CD4-positive, alpha-beta T cell treated with Interferon alpha-2 for 1 hour (primary cell): ENCODE results near the gene JPH3.

Experiments
- DNase-seq, 2 donors: peaks; one replicate each; pipeline ENCODE4 v3.0.0-alpha.2; 2020 to 2022

Gene JPH3

GRCh38 chr16:87602821-87603683, 744 bp downstream of the JPH3 start:
- DNase-seq = no peak

GRCh38 chr16:87603684-87604633, 1.7 kb downstream of the JPH3 start:
- no peak for DNase-seq

DNA sequence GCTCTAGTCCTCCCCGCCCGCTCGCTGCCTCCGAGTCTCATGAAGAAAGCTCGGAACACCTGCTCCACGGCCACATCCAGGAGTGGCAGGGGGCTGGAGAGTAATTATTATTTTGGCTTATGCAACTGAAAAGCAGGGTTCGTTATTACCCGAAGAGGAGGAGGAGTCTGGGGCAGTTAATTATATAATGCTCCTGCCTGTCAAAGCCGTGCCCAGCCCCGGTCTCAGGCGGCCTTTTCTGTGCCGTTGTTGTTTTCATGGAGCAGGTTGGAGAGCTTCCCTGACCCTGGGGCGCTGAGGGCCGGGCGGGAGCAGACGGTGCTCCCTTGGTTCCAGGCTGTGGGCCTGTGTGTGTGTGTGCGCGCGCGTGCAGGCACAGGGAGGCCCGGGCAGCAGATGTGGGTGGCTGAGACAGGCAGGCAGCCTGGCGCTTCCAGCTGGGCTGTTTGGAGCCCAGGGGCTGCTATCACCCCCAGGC, 2.4 kb downstream of the JPH3 start:
- no peak for DNase-seq

DNA sequence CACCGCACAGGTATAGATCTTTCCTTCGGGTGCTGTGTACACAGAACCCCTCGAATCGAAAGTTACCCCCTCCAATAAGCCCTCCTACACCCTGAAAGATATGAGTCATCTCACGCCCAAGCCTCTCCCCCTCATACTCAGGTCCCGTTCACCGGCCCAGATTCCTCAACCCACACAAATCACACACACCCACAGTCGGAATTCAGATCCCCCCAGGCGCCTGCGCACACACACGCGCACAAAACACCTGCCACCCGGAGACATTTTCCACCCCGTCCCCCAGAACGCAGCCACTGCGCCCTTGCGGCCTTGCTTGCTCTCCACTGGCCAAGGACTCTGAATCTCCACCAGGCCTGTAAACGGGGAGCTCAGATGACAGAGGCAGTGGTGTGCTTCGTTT, 4.9 kb downstream of the JPH3 start:
- DNase-seq = no peak

- DNase-seq = no peak
These were observed 5.6 kb downstream of the JPH3 start for GRCh38 chr16:87607871-87608270.

DNA sequence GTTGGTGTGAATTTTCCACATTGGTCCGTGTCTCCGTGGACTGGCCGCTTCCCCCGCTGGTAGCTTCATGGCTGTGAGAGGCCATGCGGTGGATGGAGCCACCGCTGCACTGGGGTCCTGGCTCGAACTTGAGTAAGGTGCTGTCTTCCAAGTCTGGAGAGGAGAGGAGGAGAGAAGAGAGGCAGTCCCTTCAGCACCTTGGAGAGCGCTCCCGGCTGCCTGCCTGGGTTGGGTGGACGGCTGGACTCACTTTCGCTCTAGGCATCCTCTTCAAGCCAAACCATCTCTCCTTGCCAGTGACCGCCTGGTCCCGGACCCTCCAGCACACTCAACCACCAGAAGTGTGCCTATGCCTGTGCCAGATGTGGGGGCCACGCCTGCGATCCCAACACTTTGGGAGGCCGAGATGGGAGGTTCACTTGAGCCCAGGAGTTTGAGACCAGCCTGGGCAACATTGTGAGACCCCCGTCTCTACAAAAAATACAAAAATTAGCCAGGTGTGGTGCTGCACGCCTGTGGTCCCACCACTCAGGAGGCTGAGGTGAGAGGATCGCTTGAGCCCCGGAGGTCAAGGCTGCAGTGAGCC, 6.2 kb downstream of the JPH3 start:
- peak in 1 of 2 donors; percentile 11 for DNase-seq

GRCh38 chr16:87610026-87610425, 7.7 kb downstream of the JPH3 start:
- no peak for DNase-seq

DNA sequence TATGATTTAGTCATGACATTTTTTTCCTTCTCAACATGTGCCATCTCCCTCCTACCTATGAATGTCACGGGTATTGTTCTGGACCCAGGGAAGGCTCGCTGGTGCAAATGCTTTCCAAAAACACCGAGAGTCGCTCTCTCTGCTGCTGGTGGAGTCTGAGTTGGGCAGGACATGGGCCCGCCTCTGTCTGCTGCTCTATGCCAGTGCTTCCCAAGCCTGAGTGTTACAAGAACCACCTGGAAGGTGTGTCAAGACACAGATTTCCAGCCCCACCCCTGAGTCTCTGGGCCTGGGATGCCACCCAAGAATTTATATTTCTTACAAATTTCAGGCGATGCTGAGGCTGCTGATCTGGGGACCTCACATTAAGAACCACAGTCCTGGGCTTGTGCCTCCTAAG, 9.1 kb downstream of the JPH3 start:
- no peak for DNase-seq

DNA sequence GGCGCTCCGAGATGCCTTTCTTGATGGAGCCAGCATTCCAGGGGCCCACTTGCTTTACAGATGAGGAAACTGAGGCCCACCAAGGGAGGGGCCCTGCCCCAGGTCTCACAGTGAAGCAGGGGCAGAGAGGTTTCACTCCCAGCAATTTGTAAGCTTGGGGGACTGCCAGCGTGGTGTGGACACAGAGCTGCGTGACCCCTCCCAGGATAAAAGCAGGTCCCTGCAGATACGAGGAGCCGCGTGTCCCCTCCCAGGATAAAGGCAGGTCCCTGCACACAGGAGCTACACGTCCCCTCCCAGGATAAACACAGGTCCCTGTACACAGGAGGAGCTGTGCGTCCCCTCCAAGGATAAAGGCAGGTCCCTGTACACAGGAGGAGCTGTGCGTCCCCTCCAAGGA, 11.7 kb downstream of the JPH3 start:
- DNase-seq = no peak

DNA sequence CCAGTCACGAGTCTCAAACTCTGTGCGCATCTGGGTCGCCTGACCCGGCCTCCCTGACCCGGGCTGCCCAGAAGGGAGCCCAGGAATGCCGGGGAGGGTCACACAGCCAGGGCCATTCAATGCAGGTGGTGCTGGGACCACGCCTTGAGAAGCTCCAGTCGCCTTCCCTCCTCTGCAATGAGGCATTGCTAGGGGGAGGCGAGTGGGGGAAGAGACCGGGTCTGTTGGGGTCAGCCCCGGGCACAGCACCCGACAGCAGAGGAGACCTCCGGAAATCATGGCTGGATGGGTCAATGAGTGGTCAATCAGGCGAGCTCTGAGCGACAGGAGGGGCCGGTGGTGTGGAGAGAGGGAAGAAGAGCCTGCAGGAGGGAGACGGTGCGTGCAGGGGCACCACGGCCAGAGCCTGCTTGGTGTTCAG, 13.3 kb downstream of the JPH3 start:
- DNase-seq = no peak

DNA sequence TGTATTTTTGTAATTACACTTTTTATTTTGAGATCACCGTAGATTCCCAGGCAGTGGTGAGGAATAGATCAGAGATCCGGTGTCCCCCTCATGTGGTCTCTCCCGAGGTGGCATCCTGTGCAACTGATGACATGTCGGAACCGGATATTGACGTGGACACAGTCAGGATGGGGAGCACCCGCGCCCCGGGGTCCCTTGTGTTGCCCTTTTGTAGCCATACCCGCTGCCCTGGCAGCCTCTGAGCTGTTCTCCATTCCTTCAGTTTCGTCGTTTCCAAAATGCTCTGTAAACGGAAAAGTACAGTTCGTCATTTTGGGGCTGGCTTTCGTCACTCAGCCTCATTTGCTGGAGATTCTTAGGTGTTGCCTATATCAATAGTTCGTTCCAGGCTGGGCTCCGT, 14.2 kb downstream of the JPH3 start:
- no peak for DNase-seq

- no peak for DNase-seq
These were observed 15.9 kb downstream of the JPH3 start for GRCh38 chr16:87618216-87618615.

DNA sequence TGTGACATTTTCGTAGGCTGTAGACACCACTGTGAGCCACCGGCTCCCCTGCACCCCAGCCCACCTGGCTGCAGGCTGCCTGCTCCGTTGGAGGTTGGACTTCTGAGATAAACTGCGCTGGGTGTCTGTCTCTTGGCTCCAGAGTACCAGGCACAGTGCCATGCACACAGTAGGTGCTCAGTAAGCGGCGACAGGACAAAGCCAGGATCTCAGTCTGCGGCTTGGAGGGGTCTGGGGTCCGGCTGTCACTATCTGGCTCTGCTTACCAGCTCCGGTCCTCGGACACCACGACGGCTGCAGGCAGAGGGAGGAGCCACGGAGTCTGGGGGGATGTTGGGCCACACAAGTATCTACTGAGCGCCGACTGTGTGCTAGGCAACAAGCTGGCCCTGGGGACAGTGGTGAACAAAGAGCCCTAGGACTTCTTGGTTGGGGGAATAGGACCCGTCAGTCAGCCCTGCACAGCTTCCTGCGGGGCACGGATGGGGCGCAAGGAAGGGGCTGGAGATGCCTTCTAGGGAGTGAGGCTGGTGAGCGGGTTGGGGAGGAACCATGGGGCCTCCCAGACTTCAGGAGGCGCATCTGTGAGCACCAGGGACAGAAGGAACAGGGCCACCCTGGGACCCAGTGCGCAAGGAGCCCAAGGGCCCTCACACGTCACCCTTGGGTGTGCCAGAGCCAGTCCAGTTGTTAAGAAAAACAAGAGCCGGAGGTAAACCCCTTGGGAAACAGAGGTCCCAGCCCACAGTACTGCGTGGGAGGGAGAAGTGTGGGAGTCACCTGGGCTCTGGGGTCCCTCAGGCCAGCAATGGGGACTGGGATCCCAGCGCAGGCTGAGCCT, 17.3 kb downstream of the JPH3 start:
- no peak for DNase-seq

DNA sequence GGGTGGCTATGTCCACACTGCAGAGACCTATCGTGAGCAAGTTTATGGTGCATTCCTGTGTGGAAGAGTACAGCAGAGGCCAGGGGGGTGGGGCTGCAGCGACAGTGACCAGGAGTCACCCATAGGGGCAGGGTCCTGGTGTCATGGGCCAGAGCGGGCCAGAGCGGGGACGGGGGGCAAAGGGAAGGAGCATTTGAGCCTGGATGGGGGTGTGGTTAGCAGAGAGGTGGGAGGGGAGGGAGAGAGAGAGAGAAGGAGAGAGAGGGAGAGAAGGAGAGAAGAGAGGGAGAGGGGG, 17.8 kb downstream of the JPH3 start:
- no peak for DNase-seq

- DNase-seq = no peak
These were observed 19.2 kb downstream of the JPH3 start for GRCh38 chr16:87621550-87621829.

GRCh38 chr16:87621976-87622713, 19.8 kb downstream of the JPH3 start:
- DNase-seq = no peak

GRCh38 chr16:87622756-87623319, 20.5 kb downstream of the JPH3 start:
- DNase-seq = no peak

- DNase-seq = no peak
These were observed 23.0 kb downstream of the JPH3 start for GRCh38 chr16:87625241-87625797.

- no peak for DNase-seq
These were observed 24.1 kb downstream of the JPH3 start for GRCh38 chr16:87626401-87626800.

DNA sequence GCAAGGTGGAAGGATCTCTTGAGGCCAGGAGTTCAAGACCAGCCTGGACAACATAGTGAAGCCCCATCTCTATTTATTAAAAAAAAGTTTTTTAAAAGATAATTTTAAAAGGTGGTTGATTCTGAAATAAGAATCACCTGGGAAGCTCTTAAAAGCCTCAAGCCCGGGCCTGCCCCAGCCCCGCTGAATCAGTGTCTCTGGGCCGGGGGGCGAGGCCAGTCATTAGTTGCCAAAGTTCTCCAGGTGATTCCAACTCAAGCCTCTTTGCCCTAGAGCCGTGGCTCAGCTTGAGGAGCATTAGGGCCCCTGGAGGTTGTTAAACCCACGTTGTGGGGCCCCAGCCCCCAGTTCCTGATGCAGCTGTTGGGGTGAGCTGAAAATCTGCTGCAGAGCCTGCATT, 24.6 kb downstream of the JPH3 start:
- no peak for DNase-seq

DNA sequence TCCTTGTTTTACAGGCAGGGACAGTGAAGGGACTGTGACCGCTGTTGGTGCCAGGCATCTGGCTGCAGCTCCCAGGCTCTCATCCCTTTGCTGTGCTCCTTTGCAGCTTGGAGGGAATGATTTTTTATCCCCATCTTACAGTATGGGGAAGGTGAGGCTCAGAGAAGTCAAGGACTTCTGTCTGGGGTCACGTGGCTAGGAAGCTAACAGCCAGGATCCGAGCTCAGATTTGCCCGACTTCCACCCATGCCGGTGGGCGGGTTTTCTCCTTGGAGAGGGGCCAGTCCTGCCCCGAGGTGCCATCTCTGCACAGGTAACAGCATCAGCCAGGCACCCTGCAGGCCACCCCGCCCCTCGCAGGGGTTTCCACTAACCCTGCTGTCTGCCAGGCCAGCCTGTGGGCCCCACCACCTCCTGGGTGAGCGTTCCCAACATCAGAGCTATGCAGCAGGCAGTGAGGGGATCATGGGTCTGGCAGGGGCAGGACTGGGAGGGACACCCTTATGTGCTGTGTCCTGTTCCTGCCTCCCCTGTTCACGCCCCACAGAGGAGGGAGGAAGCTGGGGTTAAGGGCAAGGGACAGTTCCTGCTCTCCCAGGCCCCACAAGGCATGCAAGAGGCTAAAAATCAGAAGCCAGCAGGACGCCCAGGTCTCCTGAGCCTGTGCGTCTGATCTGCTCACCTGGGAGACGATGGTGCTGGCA, 25.4 kb downstream of the JPH3 start:
- DNase-seq = no peak
